GM19099 (cell line): ENCODE results near the gene INHBC.

ENCODE experiments used
- POLR2A ChIP-seq: IDR thresholded peaks from 3 replicates; pipeline ENCODE4 v1.6.1; 2011; ENCODE audit warnings: low read depth; ENCODE audit not compliant: insufficient read length; ENCODE audit errors: extremely low read depth

INHBC gene

DNA sequence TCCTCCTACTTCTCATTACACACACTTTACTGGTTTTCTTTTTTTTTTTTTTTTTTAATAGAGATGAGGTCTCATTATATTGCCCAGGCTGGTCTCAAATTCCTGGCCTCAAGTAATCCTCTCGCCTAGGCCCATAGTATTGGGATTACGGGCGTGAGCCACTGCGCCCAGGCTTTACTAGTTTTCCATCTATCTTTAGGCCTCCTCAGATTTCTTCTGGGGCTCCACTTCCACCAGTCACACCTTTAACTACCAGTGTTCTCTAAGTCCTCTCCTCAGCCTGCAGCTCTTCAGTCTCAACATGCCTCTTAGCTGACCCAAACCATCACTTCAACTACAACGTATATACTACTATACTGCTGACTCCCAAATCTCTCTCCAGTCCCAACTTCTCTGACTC lies 14.1 kb upstream of the INHBC start:
- TF ChIP-seq POLR2A = no peak

DNA sequence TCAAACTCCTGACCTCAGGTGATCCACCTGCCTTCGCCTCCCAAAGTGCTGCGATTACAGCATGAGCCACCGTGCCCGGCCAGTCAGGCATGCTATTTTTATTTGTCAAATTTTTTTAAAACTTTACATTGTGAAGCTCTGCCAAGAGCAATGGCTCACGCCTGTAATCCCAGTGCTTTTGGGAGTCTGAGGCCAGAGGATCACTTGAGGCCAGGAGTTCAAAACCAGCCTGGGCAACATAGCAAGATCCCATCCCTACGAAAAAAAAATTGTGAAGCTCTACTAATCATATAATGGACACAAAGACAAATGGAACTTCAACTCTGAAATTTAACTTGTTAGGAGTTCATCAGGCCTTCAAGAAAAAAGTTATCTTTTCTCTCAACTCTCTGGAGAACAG lies 5.6 kb upstream of the INHBC start:
- TF ChIP-seq POLR2A = no peak

DNA sequence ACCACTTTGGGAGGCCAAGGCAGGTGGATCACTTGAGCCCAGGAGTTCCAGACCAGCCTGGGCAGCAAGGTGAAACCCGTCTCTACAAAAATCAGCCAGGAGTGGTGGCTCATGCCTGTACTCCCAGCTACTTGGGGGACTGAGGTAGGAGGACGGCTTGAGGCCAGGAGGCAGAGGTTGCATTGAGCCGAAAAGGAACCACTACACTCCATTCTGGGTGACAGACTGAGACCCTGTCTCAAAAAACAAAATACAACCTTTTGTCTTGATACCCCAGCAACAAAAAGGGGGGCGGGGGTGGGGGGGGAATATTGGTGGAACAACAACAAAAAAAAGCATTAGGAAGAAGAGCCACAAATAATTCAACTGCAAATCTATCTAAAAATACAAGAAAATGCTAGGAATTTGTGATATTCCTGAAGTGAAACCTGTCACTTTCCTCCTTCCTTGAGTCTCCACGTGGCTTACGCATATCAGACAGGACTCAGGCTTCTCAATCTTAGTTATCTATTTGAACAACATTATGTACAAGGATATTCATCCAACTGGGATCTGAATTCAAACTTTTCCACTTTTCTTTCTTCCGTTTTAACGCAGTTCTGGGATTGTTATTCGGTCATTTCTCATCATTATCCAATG lies 5.0 kb upstream of the INHBC start:
- no peak for TF ChIP-seq POLR2A

DNA sequence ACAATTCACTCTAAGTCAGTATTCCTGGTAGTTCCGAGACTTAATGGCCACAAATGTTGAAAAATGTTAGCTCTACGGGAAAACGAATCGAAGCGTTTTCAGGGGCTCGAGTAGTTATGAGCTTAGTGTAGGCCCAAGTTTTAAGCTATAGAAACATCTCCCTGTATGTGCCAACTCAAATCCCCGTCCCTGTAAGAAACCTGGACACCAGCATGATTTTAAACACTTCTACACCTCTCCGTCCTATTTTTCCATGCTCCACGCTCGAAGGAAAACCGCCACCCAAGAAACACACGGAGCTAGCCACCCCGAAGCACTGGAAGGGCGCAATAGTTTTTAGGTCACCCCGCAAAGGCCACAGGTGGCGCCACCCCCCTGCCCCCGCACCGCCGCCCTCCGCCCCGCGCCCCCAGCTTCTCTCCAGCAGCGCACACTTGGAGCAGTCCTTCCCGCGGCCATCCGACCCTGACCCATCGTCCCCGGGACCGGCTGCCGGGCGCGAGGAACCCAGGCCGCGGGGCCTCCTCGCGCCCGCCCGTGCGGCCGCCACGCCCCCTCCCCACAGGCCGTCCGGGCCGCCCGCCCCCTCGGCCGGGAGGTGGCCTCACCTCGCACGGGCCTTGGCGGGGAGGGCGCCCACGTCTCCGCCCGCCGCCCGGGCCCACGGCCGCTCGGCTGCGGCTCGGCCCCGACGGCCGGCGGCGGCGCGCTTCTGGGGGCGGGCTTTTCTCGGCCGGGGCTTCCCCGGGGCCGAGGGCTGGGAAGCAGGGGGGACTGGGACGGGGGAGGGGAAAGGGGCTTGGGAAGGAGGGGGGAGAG lies 4.3 kb upstream of the INHBC start:
- no peak for TF ChIP-seq POLR2A

DNA sequence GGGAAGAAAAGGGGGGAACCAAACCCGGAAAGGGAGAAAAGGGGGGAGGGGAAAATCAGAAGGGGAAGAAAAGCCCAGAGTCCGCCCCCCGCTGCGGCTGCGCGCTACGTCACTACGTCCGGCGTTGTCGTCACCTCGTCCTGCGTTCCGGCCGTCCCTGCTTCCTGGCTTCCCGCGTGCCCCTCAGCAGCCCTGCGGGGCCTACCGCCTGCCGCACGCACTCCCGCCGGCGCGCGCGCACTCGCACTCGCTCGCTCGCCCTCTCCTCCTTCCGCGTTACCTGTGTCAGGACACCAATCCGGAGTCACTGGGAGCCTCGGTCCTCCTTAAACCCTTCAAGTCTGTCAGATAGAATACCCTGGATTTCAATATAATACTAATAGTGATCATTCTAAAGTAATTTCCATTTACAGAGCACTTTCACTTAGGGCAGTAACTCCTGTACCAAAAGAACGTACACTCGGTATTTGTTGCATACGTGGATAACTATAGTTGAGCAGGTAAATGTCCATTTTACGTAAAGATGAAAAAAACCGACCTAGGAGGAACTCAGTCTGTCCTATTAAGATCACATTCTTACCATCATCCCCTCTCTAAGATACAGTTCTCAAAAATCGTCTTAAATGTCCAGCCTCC lies 3.5 kb upstream of the INHBC start, which contains the start of gene R3HDM2:
Gene R3HDM2, minus strand, starts transcription at position 113 of the 636 bp plus-strand sequence. CDS start 120,615 bp downstream, outside the sequence.
- TF ChIP-seq POLR2A = peak; percentile 98

DNA sequence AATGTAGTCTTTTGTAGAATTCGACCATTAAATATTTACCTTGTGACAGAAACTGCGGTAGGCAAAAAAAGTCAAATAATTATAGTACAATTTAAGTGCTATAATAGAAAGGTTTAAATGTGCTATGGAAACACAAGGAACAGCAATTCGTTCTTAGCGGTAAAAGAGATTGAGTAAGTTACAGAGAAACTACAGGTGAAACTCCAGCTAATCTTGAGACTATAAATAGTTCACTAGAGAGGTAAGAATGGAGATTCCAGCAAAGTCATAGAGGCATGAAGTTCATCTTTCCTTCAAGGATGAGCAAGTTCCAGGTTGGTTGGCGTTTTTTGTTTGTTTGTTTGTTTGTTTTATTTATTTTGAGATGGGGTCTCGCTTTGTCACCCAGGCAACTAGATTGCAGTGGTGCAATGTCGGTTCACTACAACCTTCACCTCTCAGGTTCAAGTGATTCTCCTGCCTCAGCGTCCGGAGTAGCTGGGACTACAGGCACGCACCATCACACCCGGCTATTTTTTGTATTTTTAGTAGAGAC lies 2.9 kb upstream of the INHBC start:
- no peak for TF ChIP-seq POLR2A

DNA sequence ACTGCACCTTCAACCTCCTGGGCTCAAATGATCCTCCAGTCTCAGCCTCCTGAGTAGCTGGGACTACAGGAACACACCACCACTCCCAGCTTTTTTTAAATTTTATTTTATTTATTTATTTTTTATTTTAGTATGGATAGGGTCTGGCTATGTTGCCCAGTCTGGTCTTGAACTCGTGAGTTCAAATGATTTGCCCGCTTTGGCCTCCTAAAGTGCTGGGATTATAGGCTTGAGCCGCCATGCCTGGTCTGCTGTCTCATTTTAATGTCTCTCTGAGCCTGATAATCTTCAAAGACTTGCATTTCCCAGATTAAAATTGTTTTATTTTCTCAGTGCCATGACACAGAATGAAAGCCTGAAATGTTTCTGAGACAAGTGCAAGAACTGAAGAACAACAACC lies 1.2 kb upstream of the INHBC start:
- no peak for TF ChIP-seq POLR2A

DNA sequence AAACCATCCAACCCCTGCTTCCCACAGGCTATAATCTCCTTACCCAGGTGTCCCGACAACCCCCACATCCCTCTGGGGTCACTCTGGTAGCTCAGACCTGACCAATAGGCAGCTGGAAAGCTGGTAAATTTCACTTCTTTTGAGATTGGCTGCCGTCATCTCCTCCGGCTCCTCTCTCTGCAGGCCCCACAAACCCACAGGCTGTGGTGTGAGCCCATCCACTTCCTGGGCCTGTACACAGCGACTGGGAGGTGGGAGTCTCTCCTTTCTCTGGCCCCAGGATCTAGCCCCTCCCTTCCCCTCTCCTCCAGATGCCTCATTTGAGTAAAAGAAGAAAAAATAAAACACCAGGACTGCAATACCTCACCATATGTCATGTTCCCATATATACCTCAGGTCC lies 709 bp downstream of the INHBC start:
- no peak for TF ChIP-seq POLR2A

DNA sequence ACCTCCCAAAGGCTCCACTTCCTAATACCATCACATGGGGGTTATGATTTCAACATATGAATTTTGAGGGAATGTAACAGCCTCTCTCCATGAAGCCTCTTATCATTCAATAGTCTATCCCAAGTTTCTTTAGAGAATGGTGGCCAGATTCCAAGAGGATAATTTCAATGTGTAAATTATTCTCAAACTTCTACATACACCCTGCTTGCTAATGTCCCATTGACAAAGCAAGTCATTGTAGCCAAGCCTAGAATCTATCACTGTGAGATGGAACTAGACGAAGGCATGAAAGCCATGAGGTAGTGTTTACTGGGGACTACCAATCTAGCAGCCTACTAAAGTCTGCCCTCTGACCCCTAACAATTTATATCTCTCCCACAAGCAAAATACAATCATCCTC lies 3.8 kb downstream of the INHBC start:
- TF ChIP-seq POLR2A = no peak

DNA sequence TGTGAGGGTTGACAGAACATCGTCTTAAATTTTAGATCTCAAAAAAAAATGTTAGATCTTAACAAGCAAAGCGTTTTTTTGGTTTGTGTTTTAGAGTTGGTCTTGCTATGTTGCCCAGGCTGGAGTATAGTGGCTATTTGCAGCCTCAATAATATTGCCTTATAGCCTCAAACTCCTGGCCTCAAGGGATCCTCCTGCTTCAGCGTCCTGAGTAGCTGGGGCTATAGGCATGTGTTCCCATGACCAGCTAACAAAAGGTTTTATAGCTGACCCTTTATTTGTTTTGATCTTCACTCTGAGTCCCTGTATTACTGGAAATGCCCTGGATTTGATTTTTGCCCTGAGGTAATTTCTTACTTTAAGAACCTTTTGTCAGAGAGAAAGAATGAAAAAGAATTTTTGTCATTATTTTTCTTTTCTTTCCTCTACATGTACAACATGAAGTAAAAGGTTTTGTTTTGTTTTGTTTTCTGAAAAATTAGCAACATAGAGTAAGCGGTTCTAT lies 5.2 kb downstream of the INHBC start:
- no peak for TF ChIP-seq POLR2A

DNA sequence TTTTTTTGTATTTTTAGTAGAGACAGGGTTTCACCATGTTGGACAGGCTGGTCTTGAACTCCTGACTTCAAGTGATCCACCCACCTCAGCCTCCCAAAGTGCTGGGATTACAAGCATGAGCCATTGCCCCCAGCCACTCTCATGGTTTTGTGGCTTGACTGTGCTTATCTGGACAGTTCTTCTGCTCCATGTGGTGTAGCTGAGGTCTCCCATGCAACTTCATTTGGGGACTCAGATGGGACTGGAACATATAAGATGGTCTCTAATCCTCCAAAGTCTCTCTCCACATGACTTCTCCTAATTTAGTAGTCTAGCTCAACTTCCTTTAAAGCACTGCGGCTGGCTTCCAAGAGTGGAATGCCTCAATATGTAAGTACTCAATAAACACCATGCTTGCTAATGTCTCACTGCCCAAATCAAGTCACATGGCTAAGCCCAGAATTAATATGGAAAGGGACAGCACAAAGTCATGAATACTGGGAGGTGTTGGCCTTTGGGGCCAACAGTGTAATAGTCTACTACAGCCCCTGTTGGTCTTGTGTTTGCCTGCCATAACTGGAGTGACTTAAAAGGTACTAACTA lies 7.4 kb downstream of the INHBC start:
- TF ChIP-seq POLR2A = no peak

DNA sequence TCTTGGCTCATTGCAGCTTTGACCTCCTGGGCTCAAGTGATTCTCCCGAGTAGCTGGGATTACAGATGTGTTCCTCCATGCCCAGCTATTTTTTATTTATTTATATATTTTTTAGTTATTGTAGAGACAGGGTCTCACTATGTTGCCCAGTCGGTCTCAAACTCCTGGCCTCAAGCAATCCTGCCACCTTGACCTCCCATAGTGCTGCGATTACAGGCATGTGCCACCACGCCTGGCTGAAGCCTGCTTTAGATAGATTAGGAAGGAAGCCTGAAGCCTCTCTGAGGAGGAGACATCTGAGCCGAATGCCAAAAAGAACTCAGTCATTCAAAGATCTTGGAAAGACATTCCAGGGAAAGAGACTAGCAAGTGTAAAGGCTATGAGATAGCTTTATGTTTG lies 10.2 kb downstream of the INHBC start:
- TF ChIP-seq POLR2A = no peak

DNA sequence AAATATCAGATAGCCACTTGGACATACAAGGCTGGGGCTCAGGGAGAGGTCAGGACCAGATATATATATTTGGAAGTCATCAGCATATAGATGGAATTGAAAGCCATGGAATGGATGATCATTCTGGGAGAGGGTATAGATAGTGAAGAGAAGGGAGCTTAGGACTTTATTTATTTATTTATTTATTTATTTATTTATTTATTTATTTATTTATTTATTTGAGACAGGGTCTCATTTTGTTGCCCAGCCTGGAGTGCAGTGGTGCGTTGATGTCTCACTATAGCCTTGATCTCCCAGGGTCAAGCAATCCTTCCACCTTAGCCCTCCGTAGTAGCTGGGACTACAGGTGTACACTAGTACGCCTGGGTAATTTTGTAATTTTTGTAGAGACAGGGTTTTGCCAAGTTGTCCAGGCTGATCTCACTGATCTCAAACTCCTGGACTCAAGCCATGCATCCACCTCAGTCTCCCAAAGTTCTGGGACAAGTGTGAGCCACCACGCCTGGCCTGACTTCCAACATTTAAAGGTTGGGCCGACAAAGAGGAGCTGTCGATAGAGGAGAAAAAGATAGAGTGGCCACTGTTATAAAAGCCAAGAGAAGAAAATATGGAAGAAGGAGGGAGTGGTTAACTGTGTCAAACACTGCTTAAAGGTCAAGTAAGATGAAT lies 11.8 kb downstream of the INHBC start:
- TF ChIP-seq POLR2A = no peak

DNA sequence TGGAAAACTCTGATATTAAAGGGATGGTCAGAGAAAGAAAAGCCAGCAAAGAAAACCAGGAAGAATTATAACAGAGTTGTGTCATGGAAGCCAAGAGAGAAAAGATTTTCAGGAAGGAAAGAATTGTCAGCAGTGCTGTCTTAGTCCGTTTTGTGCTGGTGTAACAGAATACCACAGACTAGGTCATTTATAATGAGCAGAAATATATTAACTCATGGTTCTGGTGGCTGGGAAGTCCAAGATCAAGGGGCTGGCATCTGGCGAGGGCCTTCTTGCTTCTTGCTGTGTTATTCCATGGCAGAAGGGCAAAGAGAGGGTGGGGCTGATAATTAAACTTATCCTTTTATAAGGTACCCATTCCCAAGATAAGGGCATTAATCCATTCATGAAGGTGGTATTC lies 14.1 kb downstream of the INHBC start:
- TF ChIP-seq POLR2A = no peak
